Ishikawa (cell line): ENCODE results near the gene RAP1GAP2.
"Not testable (repeated sequence)": the region's sequence is repeated elsewhere in the genome, so short reads cannot be mapped to it uniquely, and the experiment has no call there.

Experiments
- FOXM1 ChIP-seq: IDR thresholded peaks from 2 replicates; pipeline ENCODE4 v1.6.1; 2012; ENCODE audit warnings: low read depth, borderline replicate concordance
- TCF12 ChIP-seq: IDR thresholded peaks from 2 replicates; pipeline ENCODE4 v1.6.1; 2012; ENCODE audit warnings: low read depth
- TF ChIP-seq, protein P1 (sequence below): IDR thresholded peaks from 2 replicates; pipeline ENCODE4 v1.6.1; 2012

Gene RAP1GAP2

DNA sequence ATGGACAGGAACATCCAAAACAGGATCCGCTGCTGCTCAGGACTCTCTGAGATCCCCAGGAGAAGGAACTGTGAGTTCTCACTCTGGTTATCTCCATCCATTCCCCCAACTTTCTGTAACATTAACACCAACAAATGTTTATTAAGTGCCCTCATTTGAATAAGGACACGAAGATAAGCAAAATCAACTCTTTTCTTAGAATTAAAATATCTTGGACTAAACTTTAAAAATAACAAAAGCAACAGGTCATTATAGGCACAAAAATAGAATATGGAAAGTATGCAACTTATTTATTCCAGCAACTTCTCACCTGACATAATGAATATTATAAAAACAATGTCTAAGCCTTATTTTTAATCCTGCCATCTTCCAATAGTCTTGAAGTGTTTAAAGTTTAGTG lies 267.3 kb downstream of the RAP1GAP2 start, which contains the start of gene OR1D5:
OR1D5 (minus strand) TSS at position 101 of the 400 bp plus-strand sequence; CDS start at position 101, 0 bp downstream.
- not testable (repeated sequence) for TF ChIP-seq TCF12, FOXM1
- TF ChIP-seq, protein P1, sequence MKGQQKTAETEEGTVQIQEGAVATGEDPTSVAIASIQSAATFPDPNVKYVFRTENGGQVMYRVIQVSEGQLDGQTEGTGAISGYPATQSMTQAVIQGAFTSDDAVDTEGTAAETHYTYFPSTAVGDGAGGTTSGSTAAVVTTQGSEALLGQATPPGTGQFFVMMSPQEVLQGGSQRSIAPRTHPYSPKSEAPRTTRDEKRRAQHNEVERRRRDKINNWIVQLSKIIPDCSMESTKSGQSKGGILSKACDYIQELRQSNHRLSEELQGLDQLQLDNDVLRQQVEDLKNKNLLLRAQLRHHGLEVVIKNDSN = not testable (repeated sequence)
